GM12801 (cell line): Measurements from ENCODE around the gene KCTD3.

Experiments
- TF ChIP-seq, protein P1 (sequence below): IDR thresholded peaks from one replicate; pipeline ENCODE4 v1.5.1; 2011; ENCODE audit warnings: control low read depth; ENCODE audit not compliant: insufficient read length; ENCODE audit errors: extremely low read depth

Gene KCTD3

DNA sequence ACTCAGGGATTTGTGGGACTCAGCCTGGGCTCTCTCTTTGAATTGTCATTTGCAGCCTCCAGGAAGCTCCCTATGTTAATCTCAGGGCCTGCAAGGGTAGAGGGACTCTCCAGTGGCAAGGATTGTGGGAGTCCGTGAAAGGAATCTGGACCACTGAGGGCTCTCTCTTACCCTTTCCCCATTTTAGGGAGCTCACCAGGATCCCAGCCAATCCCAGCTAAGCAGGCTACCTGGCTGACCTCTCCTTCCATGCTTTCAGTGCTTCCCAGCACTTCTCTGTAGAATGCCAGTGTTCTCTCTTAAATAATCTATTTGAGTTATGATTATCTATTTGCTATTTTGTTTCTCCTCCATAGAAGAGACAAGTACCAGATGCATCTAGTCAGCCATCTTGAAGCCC lies 9.6 kb upstream of the KCTD3 start:
- TF ChIP-seq, protein P1, sequence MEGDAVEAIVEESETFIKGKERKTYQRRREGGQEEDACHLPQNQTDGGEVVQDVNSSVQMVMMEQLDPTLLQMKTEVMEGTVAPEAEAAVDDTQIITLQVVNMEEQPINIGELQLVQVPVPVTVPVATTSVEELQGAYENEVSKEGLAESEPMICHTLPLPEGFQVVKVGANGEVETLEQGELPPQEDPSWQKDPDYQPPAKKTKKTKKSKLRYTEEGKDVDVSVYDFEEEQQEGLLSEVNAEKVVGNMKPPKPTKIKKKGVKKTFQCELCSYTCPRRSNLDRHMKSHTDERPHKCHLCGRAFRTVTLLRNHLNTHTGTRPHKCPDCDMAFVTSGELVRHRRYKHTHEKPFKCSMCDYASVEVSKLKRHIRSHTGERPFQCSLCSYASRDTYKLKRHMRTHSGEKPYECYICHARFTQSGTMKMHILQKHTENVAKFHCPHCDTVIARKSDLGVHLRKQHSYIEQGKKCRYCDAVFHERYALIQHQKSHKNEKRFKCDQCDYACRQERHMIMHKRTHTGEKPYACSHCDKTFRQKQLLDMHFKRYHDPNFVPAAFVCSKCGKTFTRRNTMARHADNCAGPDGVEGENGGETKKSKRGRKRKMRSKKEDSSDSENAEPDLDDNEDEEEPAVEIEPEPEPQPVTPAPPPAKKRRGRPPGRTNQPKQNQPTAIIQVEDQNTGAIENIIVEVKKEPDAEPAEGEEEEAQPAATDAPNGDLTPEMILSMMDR, result no peak

DNA sequence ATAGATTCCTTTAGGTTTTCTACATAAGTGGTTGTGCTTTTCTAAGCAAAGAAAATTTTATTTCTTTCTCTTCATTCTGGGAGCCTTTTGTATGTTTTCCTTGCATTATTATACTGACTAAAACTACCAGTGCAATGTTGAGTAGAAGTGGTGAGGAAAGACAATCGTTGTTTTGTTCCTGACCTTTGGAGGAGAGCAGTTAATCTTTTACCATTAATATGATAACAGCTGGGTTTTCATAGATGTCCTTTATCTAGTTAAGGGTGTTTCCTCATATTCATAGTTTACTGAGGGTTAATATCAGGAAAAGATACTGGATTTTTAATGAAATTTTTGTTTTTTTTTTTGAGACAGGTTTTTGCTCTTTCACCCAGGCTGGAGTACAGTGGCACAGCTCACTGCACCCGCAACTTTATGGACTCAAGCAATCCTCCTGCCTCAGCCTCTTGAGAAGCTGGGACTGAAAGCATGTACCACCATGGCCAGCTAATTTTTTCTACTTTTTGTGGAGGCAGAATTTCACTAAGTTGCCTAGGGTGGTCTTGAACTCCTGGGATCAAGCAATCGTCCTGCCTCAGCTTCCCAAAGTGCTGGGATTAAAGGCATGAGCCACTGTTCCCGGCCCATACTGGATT lies 9.0 kb upstream of the KCTD3 start:
- TF ChIP-seq, protein P1, result no peak

DNA sequence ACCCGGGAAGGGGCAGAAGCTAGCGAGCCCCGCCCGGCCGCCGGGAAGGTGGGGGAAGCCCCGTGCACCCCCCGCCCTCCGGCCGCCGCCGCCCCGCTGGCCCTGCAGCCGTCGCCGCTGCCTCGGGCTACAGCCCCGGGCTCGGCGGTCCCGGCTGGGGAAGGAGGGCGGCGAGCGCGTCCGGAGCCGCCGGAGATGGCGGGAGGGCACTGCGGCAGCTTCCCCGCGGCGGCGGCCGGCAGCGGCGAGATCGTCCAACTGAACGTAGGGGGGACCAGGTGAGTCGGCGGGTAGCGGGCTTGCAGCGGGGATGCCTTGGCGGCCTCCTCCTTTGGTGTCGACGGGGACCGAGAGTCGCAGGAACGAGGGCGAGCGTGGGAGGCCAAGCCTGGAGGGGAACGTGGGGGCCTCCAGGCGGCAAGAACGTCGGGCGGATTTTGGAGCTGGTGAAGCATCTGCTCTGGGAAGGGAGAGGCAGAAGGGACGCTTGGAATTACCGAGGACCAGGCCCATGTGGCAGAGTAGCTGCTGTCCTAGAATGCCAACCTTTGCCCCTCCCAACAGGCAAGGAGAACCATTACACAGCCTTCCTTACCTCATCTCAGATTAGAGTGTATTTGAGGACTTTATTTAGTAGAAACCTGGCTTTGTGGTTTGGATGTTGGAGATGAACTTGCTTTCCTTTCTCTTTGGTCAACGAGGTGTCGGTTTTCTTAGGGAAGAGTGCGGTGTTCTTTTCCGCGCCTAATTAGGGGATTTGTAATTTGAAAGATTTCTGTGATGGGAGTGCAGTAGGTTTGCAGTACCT lies 591 bp downstream of the KCTD3 start:
- TF ChIP-seq, protein P1, result no peak

DNA sequence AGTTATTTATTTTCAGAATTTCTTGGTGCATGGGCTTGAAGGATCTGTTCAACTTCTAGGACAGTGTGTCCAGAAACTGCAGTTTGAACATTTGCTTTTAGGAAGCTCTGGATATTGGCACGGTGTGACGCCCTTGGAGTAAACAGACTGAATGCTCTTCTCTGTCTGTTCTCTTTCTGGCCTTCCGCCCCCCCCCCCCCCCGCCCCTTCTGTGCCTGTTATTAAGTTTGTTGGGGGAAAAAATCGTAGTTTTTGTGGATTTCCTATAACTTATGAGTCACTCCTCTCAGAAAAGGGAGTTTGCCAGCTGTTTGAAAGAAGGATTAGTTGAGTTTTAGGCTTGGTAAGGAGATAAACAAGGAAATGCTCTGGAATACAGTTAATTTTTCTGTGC lies 1.2 kb downstream of the KCTD3 start:
- TF ChIP-seq, protein P1, result no peak

DNA sequence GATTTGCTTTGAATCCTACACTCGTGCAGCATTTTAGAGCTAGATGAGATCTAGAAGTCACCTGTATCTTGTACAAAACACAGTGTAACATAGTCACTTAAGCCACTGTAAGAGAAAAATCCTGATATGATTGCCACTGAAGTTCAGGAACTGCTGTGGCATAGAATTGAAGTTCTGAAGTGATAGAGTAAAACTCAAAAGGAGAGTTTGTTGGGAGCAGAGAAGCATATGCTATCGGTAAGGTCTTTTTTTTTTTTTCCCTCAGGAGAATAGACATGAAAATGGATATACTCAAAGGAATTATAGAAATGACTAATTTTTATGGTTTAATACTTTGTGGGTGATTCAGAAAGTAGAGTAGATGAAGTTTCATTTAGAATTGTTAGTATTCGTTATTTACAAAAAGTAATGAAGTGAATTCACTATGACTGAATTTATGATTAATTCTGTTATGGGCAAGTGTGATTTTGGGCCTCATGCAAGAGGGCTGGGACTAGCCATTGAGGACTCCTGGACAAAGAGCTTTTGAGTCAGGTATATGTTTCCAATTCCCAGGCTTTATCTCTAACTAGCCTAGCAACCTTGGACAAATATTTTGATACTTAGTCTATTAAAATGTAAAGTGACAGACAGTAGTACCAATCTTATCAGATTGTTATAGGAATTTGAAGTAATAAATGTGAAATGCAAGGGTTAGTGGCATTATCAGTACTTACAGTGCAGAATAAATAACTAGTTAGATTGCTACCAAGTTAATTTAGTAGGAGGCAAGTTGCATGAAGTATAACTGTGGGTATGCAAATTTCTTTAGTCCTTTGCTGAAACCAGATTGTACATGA lies 3.1 kb downstream of the KCTD3 start:
- TF ChIP-seq, protein P1, result no peak

DNA sequence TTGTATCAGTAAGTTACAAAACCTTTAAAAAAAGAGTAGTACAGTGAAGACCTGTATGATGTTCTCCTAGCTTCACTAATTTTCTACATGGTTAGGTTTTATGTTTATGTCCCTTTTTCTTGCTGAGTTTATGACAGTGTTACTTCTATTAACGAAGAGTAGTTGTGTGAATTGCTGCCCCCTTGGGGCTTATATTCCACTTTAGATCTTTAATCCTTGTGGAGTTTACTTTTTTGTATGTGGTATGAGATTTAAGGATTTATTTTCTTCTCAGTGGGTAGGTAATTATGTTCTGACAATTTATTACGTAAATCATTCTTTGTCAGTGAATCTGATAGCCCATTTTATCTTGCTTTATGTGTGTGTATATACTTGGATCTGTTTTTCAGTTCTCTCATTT lies 14.8 kb downstream of the KCTD3 start:
- TF ChIP-seq, protein P1, result no peak

DNA sequence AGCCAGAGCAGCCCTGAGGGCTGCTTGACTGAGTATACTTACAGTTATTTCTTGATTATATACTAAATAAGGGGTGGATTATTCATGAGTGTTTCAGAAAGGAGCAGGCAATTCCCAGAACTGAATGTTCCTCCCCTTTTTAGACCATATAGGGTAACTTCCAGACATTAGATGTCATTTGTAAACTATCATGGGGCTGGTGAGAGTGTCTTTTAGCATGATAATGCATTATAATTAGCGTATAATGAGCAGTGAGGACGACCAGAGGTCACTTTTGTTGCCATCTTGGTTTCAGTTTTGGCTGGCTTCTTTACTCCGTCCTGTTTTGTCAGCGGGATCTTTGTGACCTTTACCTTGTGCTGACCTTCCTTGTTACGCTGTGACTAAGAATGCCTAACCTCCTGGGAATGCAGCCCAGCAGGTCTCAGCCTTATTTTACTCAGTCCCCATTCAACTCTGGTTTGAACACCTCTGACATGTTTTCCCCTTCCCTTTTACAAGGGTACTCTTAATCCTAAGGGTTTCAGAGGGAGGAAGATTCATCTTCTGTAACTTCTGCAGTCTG lies 16.2 kb downstream of the KCTD3 start:
- TF ChIP-seq, protein P1, result no peak
